ENCODE results near the gene RASGRP2.

RASGRP2 gene

GRCh38 chr11:64723907-64724862 is 19.8 kb downstream of the RASGRP2 start:
- Histone ChIP-seq H3K4me3 (ENCODE audit: control insufficient read depth in 1 of 7, extremely low read depth in 1 of 7, insufficient read depth in 4 of 7, low read depth in 2 of 7, low read length in 6 of 7) (no peak overlapping the region), H3K36me3 (ENCODE audit: control insufficient read depth in 4 of 4, insufficient read depth in 4 of 4, low read length in 3 of 4) (peaks cover 0 to 23% (median 17%) of the 10 kb centered on the region in 4 experiments), H3K9me3 (ENCODE audit: control extremely low read depth in 1 of 5, control insufficient read depth in 4 of 5, insufficient read depth in 2 of 5, low read depth in 1 of 5, low read length in 4 of 5) (no peaks in the 10 kb centered on the region), H3K27ac (ENCODE audit: insufficient read depth in 1 of 2, low read depth in 1 of 2, low read length in 2 of 2, poor library complexity in 1 of 2, severe bottlenecking in 2 of 2) (no peak overlapping the region), H3K4me1 (ENCODE audit: control extremely low read depth in 1 of 4, control insufficient read depth in 4 of 4, insufficient read depth in 4 of 4, low read length in 3 of 4) (peaks cover 0 to 27% (median 16%) of the 10 kb centered on the region in 4 experiments), H3K27me3 (replicated peaks in 2 of 5; ENCODE audit: control insufficient read depth in 4 of 5, insufficient read depth in 5 of 5, low read length in 4 of 5) (peaks cover 0 to 22% (median 5%) of the 10 kb centered on the region in 5 experiments)
- CTCF ChIA-PET: interaction anchor here (0.6 to 2.9 kb wide), 7 partner anchors 9 to 382 kb away, joined by 3 to 11 read pairs (median 4); no protein-coding TSS in a partner anchor
- POLR2A ChIA-PET: no interaction called here
- 93% methylated on average over 3 of the region's 9 CpGs for WGBS (ENCODE audit: insufficient coverage)
- peak in 2 of 3 donors; percentile 31 to 40 for DNase-seq

DNA sequence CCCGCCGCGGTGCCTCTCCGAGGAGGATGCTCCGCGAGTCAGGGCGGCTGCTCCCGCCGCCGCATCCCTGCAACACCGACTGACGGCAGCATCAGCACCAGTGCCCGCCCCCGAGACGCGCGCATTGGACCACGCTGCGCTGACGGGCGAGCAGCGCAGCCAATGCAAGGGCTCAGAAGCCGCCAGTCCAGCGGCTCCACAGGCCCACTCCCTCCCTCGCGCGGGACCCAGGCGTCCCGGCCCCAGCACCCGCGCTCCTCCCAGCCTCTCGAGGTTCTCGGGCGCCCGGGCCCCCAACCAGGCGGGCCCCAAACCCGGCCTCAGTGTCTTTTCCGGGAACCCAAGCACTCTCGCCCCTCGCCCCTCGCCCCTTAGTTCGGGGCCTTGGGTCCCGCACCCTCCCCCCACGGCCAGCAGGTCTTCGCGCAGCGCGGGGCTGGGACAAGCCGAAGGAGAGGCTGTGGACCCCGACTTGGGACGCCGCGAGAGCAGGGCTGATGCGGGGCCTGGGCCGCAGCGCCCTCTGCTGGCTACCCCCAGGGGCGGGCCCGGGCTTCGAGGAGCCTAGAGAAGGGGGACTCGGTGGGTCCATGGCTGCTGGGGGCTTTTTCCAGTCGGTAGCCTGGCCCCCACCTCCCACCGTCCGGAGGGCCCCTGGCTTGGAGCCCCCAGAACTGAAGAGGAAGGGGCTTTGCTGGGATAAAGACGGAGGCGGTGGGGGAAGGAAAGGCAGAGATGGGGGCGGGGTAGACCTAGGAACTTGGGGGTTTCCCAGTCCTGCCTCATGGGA is 20.6 kb downstream of the RASGRP2 start, which contains the start of gene NRXN2:
Gene NRXN2 (minus strand): TSS at position 81 of the 790 bp plus-strand sequence. CDS start 9,498 bp downstream, outside the sequence.
- POLR2A ChIA-PET: no interaction called here
- WGBS (ENCODE audit: insufficient coverage): 2% methylated on average over 50 of the region's 66 CpGs
- no peaks in the 10 kb centered on the region for H3K9me3 ChIP-seq (ENCODE audit: control extremely low read depth in 1 of 5, control insufficient read depth in 4 of 5, insufficient read depth in 2 of 5, low read depth in 1 of 5, low read length in 4 of 5)
- H3K27ac ChIP-seq (ENCODE audit: insufficient read depth in 1 of 2, low read depth in 1 of 2, low read length in 2 of 2, poor library complexity in 1 of 2, severe bottlenecking in 2 of 2): no peak within 1 kb of the TSS
- H3K4me1 ChIP-seq (ENCODE audit: control extremely low read depth in 1 of 4, control insufficient read depth in 4 of 4, insufficient read depth in 4 of 4, low read length in 3 of 4): peaks cover 0 to 27% (median 16%) of the 10 kb centered on the region in 4 experiments
- H3K27me3 ChIP-seq (replicated peaks in 2 of 5; ENCODE audit: control insufficient read depth in 4 of 5, insufficient read depth in 5 of 5, low read length in 4 of 5): peaks cover 0 to 22% (median 5%) of the 10 kb centered on the region in 5 experiments
- DNase-seq: peak; percentile 72 to 80 (median 77)
- CTCF ChIA-PET: interaction anchor here (0.6 to 2.9 kb wide), 5 partner anchors 10 to 381 kb away, joined by 3 to 11 read pairs (median 4); no protein-coding TSS in a partner anchor
- H3K4me3 ChIP-seq (ENCODE audit: control insufficient read depth in 1 of 7, extremely low read depth in 1 of 7, insufficient read depth in 4 of 7, low read depth in 2 of 7, low read length in 6 of 7): peak within 1 kb of the TSS; percentile 37 to 74 (median 60)
- H3K36me3 ChIP-seq (ENCODE audit: control insufficient read depth in 4 of 4, insufficient read depth in 4 of 4, low read length in 3 of 4): peaks cover 0 to 17% (median 11%) of the 10 kb centered on the region in 4 experiments

GRCh38 chr11:64722141-64723065 is 21.5 kb downstream of the RASGRP2 start:
- H3K27me3 ChIP-seq (replicated peaks in 2 of 5; ENCODE audit: control insufficient read depth in 4 of 5, insufficient read depth in 5 of 5, low read length in 4 of 5): peaks cover 0 to 22% (median 5%) of the 10 kb centered on the region in 5 experiments
- peaks cover 0 to 28% (median 16%) of the 10 kb centered on the region in 4 experiments for H3K4me1 ChIP-seq (ENCODE audit: control extremely low read depth in 1 of 4, control insufficient read depth in 4 of 4, insufficient read depth in 4 of 4, low read length in 3 of 4)
- H3K27ac ChIP-seq (ENCODE audit: insufficient read depth in 1 of 2, low read depth in 1 of 2, low read length in 2 of 2, poor library complexity in 1 of 2, severe bottlenecking in 2 of 2): no peak overlapping the region
- no peak overlapping the region for H3K4me3 ChIP-seq (ENCODE audit: control insufficient read depth in 1 of 7, extremely low read depth in 1 of 7, insufficient read depth in 4 of 7, low read depth in 2 of 7, low read length in 6 of 7)
- ChIA-PET CTCF (interaction anchor here (0.9 to 3.4 kb wide), 10 partner anchors 7 to 366 kb away, joined by 3 to 10 read pairs (median 4); no protein-coding TSS in a partner anchor), POLR2A (interaction anchor here (0.6 to 0.7 kb wide), 3 partner anchors 18 to 72 kb away, joined by 3 to 5 read pairs (median 3); no protein-coding TSS in a partner anchor)
- no peak for DNase-seq
- 21% methylated on average over 16 of the region's 36 CpGs for WGBS (ENCODE audit: insufficient coverage)
- H3K36me3 ChIP-seq (ENCODE audit: control insufficient read depth in 4 of 4, insufficient read depth in 4 of 4, low read length in 3 of 4): peaks cover 0 to 10% (median 5%) of the 10 kb centered on the region in 4 experiments
- H3K9me3 ChIP-seq (ENCODE audit: control extremely low read depth in 1 of 5, control insufficient read depth in 4 of 5, insufficient read depth in 2 of 5, low read depth in 1 of 5, low read length in 4 of 5): no peaks in the 10 kb centered on the region

- Histone ChIP-seq H3K4me3 (ENCODE audit: control insufficient read depth in 1 of 7, extremely low read depth in 1 of 7, insufficient read depth in 4 of 7, low read depth in 2 of 7, low read length in 6 of 7) (no peak overlapping the region), H3K4me1 (ENCODE audit: control extremely low read depth in 1 of 4, control insufficient read depth in 4 of 4, insufficient read depth in 4 of 4, low read length in 3 of 4) (peaks cover 0 to 39% (median 22%) of the 10 kb centered on the region in 4 experiments), H3K36me3 (ENCODE audit: control insufficient read depth in 4 of 4, insufficient read depth in 4 of 4, low read length in 3 of 4) (peaks cover 0 to 2% (median 0%) of the 10 kb centered on the region in 4 experiments), H3K27me3 (replicated peaks in 2 of 5; ENCODE audit: control insufficient read depth in 4 of 5, insufficient read depth in 5 of 5, low read length in 4 of 5) (peaks cover 0 to 30% (median 5%) of the 10 kb centered on the region in 5 experiments), H3K9me3 (ENCODE audit: control extremely low read depth in 1 of 5, control insufficient read depth in 4 of 5, insufficient read depth in 2 of 5, low read depth in 1 of 5, low read length in 4 of 5) (no peaks in the 10 kb centered on the region), H3K27ac (ENCODE audit: insufficient read depth in 1 of 2, low read depth in 1 of 2, low read length in 2 of 2, poor library complexity in 1 of 2, severe bottlenecking in 2 of 2) (no peak overlapping the region)
- CTCF ChIA-PET: interaction anchor here (0.9 to 3.4 kb wide), 8 partner anchors 8 to 232 kb away, joined by 3 to 10 read pairs (median 4); no protein-coding TSS in a partner anchor
- no CpG with 5 or more reads among the region's 3 CpGs for WGBS (ENCODE audit: insufficient coverage)
- POLR2A ChIA-PET: no interaction called here
- no peak for DNase-seq
These were observed 22.6 kb downstream of the RASGRP2 start for GRCh38 chr11:64721359-64721699.

GRCh38 chr11:64720640-64721358 is 23.1 kb downstream of the RASGRP2 start:
- H3K9me3 ChIP-seq (ENCODE audit: control extremely low read depth in 1 of 5, control insufficient read depth in 4 of 5, insufficient read depth in 2 of 5, low read depth in 1 of 5, low read length in 4 of 5): no peaks in the 10 kb centered on the region
- CTCF ChIA-PET: interaction anchor here (1.0 to 3.4 kb wide), 6 partner anchors 9 to 70 kb away, joined by 3 to 10 read pairs (median 4); no protein-coding TSS in a partner anchor
- DNase-seq: no peak
- H3K36me3 ChIP-seq (ENCODE audit: control insufficient read depth in 4 of 4, insufficient read depth in 4 of 4, low read length in 3 of 4): no peaks in the 10 kb centered on the region
- H3K4me1 ChIP-seq (ENCODE audit: control extremely low read depth in 1 of 4, control insufficient read depth in 4 of 4, insufficient read depth in 4 of 4, low read length in 3 of 4): peaks cover 0 to 44% (median 25%) of the 10 kb centered on the region in 4 experiments
- POLR2A ChIA-PET: no interaction called here
- peaks cover 0 to 34% (median 5%) of the 10 kb centered on the region in 5 experiments for H3K27me3 ChIP-seq (replicated peaks in 2 of 5; ENCODE audit: control insufficient read depth in 4 of 5, insufficient read depth in 5 of 5, low read length in 4 of 5)
- H3K27ac ChIP-seq (ENCODE audit: insufficient read depth in 1 of 2, low read depth in 1 of 2, low read length in 2 of 2, poor library complexity in 1 of 2, severe bottlenecking in 2 of 2): no peak overlapping the region
- H3K4me3 ChIP-seq (ENCODE audit: control insufficient read depth in 1 of 7, extremely low read depth in 1 of 7, insufficient read depth in 4 of 7, low read depth in 2 of 7, low read length in 6 of 7): no peak overlapping the region
- WGBS (ENCODE audit: insufficient coverage): 96% methylated on average over 4 of the region's 12 CpGs
